Upper lobe of left lung (tissue), 6 donors: ENCODE data around the gene CACNA2D1. TPM values are rescaled to one million over a fixed set of nuclear protein-coding genes. Genes with fewer than 3 reads are reported as not detected.

ENCODE experiments used
- ATAC-seq, 2 donors: fragments of 200-7000 bp; cut with Tn5 transposase; one replicate each; pipeline ENCODE4 v1.9.1; 2022; ENCODE audit warnings: mild to moderate bottlenecking in 2 of 2, moderate library complexity in 2 of 2; ENCODE audit not compliant: low FRiP score in 2 of 2
- DNase-seq, 2 donors: peaks; one replicate each; pipeline ENCODE4 v3.0.0-alpha.2; 2019 to 2020
- H3K27ac ChIP-seq, 4 donors: fragments of 200-600 bp; sonication (generic); one replicate each; pipeline ENCODE4 v1.5.1; 2016 to 2019
- H3K27me3 ChIP-seq, 4 donors: fragments of 200-600 bp; sonication (generic); one replicate each; pipeline ENCODE4 v1.5.1; 2017 to 2019
- H3K36me3 ChIP-seq, 4 donors: fragments of 200-600 bp; sonication (generic); one replicate each; pipeline ENCODE4 v1.5.1; 2016 to 2019
- H3K4me1 ChIP-seq, 4 donors: fragments of 200-600 bp; sonication (generic); one replicate each; pipeline ENCODE4 v1.5.1; 2018 to 2019
- H3K4me3 ChIP-seq, 4 donors: fragments of 200-600 bp; sonication (generic); one replicate each; pipeline ENCODE4 v1.5.1; 2017 to 2019; ENCODE audit warnings: mild to moderate bottlenecking in 2 of 4, moderate library complexity in 1 of 4
- H3K9me3 ChIP-seq, 4 donors: fragments of 200-600 bp; sonication (generic); one replicate each; pipeline ENCODE4 v1.5.1; 2018 to 2019
- CTCF ChIP-seq, 6 experiments: fragments of 450-650 bp in 4 of 6; fragments of 200-600 bp in 2 of 6; sonication (generic) in 2 of 6; IDR thresholded peaks; one replicate each; pipeline ENCODE4 v1.5.1; 2016 to 2019; ENCODE audit warnings: antibody characterized with exemption in 6 of 6
- EP300 ChIP-seq, 4 donors: sonication (generic); formaldehyde crosslinking; IDR thresholded peaks; one replicate each; pipeline ENCODE4 v1.5.1; 2017; ENCODE audit warnings: antibody characterized with exemption in 4 of 4, control low read depth in 2 of 4
- POLR2A ChIP-seq, 4 donors: fragments of 450-650 bp; IDR thresholded peaks; one replicate each; pipeline ENCODE4 v1.5.1; 2016 to 2017; ENCODE audit warnings: antibody characterized with exemption in 4 of 4, mild to moderate bottlenecking in 2 of 4
- POLR2AphosphoS5 ChIP-seq, 2 donors: sonication (generic); formaldehyde crosslinking; IDR thresholded peaks; one replicate each; pipeline ENCODE4 v1.5.1; 2017; ENCODE audit warnings: antibody characterized with exemption in 2 of 2
- WGBS, 2 donors: methylation state at CpG; one replicate each; pipeline ENCODE4 v1.1.5; 2017 to 2018; 5-methylcytosine and 5-hydroxymethylcytosine counted together
- total RNA-seq, 6 donors: library from RNA; depleted of rRNA in 4 of 6; stranded (reverse); fragments of >200 nt in 4 of 6; gene quantifications; one replicate each; pipeline versions ENCODE4 v1.1.0 to v1.2.1, GENCODE V29; 2016 to 2021
- donor health status: DM: no; HTN: no; CAD: no; lungs with moderate emphysema.
- donor health status: DM: no; HTN: yes; CAD: no; lungs with severe emphysema.

Gene CACNA2D1
- total RNA-seq, 6 donors from 2014 or later: 6.7 to 85.9 (median 9.6) TPM

GRCh38 chr7:82327898-82328297 lies 115.7 kb downstream of the CACNA2D1 start:
- DNase-seq (no peak), ATAC-seq (no peak)
- no peaks in the 10 kb centered on the region for H3K36me3 ChIP-seq
- no peak overlapping the region for H3K27ac ChIP-seq
- no peaks in the 10 kb centered on the region for H3K9me3 ChIP-seq
- no peaks in the 10 kb centered on the region for H3K27me3 ChIP-seq
- no peaks in the 10 kb centered on the region for H3K4me1 ChIP-seq
- WGBS, 2 donors: 57 to 58% methylated on average over 3 of the region's 3 CpGs
- no peak for TF ChIP-seq POLR2AphosphoS5 (IDR thresholded peaks at IDR 0.05)
- no peak for TF ChIP-seq POLR2A (IDR thresholded peaks at IDR 0.05)
- no peak for TF ChIP-seq CTCF (IDR thresholded peaks at IDR 0.05)
- TF ChIP-seq EP300 (IDR thresholded peaks at IDR 0.05): no peak
- no peak overlapping the region for H3K4me3 ChIP-seq

GRCh38 chr7:82325416-82325815 lies 118.2 kb downstream of the CACNA2D1 start:
- Histone ChIP-seq H3K9me3 (no peaks in the 10 kb centered on the region), H3K4me1 (no peaks in the 10 kb centered on the region), H3K36me3 (no peaks in the 10 kb centered on the region), H3K27me3 (no peaks in the 10 kb centered on the region), H3K4me3 (no peak overlapping the region), H3K27ac (no peak overlapping the region)
- TF ChIP-seq CTCF (IDR thresholded peaks at IDR 0.05) (no peak), EP300 (IDR thresholded peaks at IDR 0.05) (no peak), POLR2AphosphoS5 (IDR thresholded peaks at IDR 0.05) (no peak), POLR2A (IDR thresholded peaks at IDR 0.05) (no peak)
- ATAC-seq (no peak), DNase-seq (no peak)
- 88 to 92% methylated on average over 2 of the region's 2 CpGs for WGBS, 2 donors

GRCh38 chr7:82323806-82324205 lies 119.8 kb downstream of the CACNA2D1 start:
- Histone ChIP-seq H3K4me3 (no peak overlapping the region), H3K27me3 (no peaks in the 10 kb centered on the region), H3K27ac (no peak overlapping the region), H3K4me1 (no peaks in the 10 kb centered on the region), H3K9me3 (no peaks in the 10 kb centered on the region), H3K36me3 (no peaks in the 10 kb centered on the region)
- TF ChIP-seq POLR2A (IDR thresholded peaks at IDR 0.05) (no peak), CTCF (IDR thresholded peaks at IDR 0.05) (no peak), EP300 (IDR thresholded peaks at IDR 0.05) (no peak), POLR2AphosphoS5 (IDR thresholded peaks at IDR 0.05) (no peak)
- ATAC-seq (no peak), DNase-seq (no peak)
- 88 to 89% methylated on average over 4 of the region's 4 CpGs for WGBS, 2 donors

- TF ChIP-seq POLR2A (IDR thresholded peaks at IDR 0.05) (no peak), EP300 (IDR thresholded peaks at IDR 0.05) (no peak), POLR2AphosphoS5 (IDR thresholded peaks at IDR 0.05) (no peak), CTCF (IDR thresholded peaks at IDR 0.05) (no peak)
- DNase-seq: no peak
- Histone ChIP-seq H3K4me1 (no peaks in the 10 kb centered on the region), H3K36me3 (no peaks in the 10 kb centered on the region), H3K4me3 (no peak overlapping the region), H3K9me3 (no peaks in the 10 kb centered on the region), H3K27me3 (no peaks in the 10 kb centered on the region), H3K27ac (no peak overlapping the region)
- ATAC-seq: peak in 1 of 2 donors; percentile 75
- WGBS, 2 donors: 56 to 58% methylated on average over 4 of the region's 4 CpGs
These were observed 123.9 kb downstream of the CACNA2D1 start for GRCh38 chr7:82319674-82320118.

GRCh38 chr7:82318786-82319185 lies 124.8 kb downstream of the CACNA2D1 start:
- H3K4me3 ChIP-seq: no peak overlapping the region
- no peak for DNase-seq
- no peaks in the 10 kb centered on the region for H3K36me3 ChIP-seq
- no peaks in the 10 kb centered on the region for H3K4me1 ChIP-seq
- TF ChIP-seq POLR2A (IDR thresholded peaks at IDR 0.05): no peak
- TF ChIP-seq CTCF (IDR thresholded peaks at IDR 0.05): no peak
- H3K9me3 ChIP-seq: no peaks in the 10 kb centered on the region
- no peaks in the 10 kb centered on the region for H3K27me3 ChIP-seq
- H3K27ac ChIP-seq: no peak overlapping the region
- no peak for ATAC-seq
